Mesothelial cell of epicardium (in vitro differentiated cells): ENCODE measurements around the gene TBC1D5. TPM values are rescaled to one million over a fixed set of nuclear protein-coding genes. Genes with fewer than 3 reads are reported as not detected.
A peak's percentile ranks its signal among the peaks of the same experiment; 100 is the strongest.

Source experiments
- DNase-seq, 2 experiments: peaks; one replicate each; pipeline ENCODE4 v3.0.0; 2021; ENCODE audit warnings: low spot score in 2 of 2; ENCODE audit not compliant: unreplicated experiment in 2 of 2
- H3K27ac Mint-ChIP-seq: 2 replicates; pipeline ENCODE4 v1.8.0; 2021; ENCODE audit warnings: mixed read lengths
- H3K27me3 Mint-ChIP-seq: 2 replicates; pipeline ENCODE4 v1.8.0; 2021; ENCODE audit warnings: low read depth, mixed read lengths
- H3K36me3 Mint-ChIP-seq: 2 replicates; pipeline ENCODE4 v1.8.0; 2021; ENCODE audit warnings: mixed read lengths
- H3K4me1 Mint-ChIP-seq: 2 replicates; pipeline ENCODE4 v1.8.0; 2021; ENCODE audit warnings: mixed read lengths
- H3K4me3 Mint-ChIP-seq: 2 replicates; pipeline ENCODE4 v1.8.0; 2021; ENCODE audit warnings: mild to moderate bottlenecking, moderate library complexity, mixed read lengths
- H3K9me3 Mint-ChIP-seq: 2 replicates; pipeline ENCODE4 v1.8.0; 2021; ENCODE audit warnings: mixed read lengths
- total RNA-seq: library from RNA; stranded (reverse); gene quantifications from 3 replicates; pipeline ENCODE4 v1.2.1, GENCODE V29; 2021
- TF ChIP-seq, protein P1 (sequence below): fragments of 200-600 bp; sonication (generic); IDR thresholded peaks from one replicate; pipeline ENCODE4 v1.5.0; 2021; ENCODE audit warnings: antibody characterized with exemption; ENCODE audit not compliant: unreplicated experiment

Gene TBC1D5
- total RNA-seq, 1 donor from 2014 or later: 75.3 TPM

DNA sequence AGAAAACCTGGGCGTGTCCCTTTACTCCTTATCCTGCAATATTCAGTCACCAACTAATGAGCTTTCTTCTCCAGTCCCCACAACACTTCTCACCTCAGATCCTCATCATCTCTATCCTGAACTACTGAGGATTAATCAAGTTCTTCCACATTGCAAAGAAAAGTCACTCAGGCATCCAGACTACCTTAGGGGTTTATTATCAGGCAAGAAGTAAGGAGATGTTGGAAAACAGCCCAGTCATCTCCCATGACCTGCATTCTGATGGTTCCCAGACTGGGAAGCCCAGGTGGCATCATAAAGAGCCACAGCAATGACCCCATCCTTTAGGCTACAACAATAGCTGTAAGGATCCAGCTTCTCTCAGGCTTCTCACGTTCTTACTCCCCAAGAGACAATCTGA, 3.5 kb upstream of the TBC1D5 start:
- H3K4me3 Mint-ChIP-seq: no peak overlapping the region
- no peaks in the 10 kb centered on the region for H3K27me3 Mint-ChIP-seq
- no peak overlapping the region for H3K27ac Mint-ChIP-seq
- no peak for DNase-seq
- no peaks in the 10 kb centered on the region for H3K9me3 Mint-ChIP-seq
- TF ChIP-seq, protein P1, sequence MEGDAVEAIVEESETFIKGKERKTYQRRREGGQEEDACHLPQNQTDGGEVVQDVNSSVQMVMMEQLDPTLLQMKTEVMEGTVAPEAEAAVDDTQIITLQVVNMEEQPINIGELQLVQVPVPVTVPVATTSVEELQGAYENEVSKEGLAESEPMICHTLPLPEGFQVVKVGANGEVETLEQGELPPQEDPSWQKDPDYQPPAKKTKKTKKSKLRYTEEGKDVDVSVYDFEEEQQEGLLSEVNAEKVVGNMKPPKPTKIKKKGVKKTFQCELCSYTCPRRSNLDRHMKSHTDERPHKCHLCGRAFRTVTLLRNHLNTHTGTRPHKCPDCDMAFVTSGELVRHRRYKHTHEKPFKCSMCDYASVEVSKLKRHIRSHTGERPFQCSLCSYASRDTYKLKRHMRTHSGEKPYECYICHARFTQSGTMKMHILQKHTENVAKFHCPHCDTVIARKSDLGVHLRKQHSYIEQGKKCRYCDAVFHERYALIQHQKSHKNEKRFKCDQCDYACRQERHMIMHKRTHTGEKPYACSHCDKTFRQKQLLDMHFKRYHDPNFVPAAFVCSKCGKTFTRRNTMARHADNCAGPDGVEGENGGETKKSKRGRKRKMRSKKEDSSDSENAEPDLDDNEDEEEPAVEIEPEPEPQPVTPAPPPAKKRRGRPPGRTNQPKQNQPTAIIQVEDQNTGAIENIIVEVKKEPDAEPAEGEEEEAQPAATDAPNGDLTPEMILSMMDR: no peak
- H3K36me3 Mint-ChIP-seq: no peaks in the 10 kb centered on the region
- H3K4me1 Mint-ChIP-seq: peaks cover 30% of the 10 kb centered on the region

DNA sequence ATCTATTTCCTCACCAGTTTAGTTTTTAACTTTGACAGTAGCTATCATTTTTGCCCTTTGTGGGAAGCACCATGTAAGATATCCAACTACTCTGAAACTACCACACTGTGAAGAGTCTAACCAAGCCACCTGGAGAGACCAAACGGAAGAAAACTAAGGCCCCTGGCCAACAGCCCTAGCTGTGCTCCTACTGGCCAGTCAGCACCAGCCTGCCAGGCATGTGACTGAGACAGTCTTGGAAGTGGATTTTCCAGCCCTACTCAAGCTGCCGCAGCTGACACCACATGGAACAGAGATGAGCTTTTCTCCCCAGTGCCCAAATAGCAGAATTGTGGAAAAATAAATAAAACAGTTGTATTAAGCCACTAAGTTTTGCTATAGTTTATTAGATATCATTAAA, 2.9 kb upstream of the TBC1D5 start:
- TF ChIP-seq, protein P1: no peak
- Mint-ChIP-seq H3K4me1 (peaks cover 36% of the 10 kb centered on the region), H3K27me3 (no peaks in the 10 kb centered on the region), H3K9me3 (no peaks in the 10 kb centered on the region), H3K36me3 (no peaks in the 10 kb centered on the region), H3K4me3 (no peak overlapping the region), H3K27ac (no peak overlapping the region)
- no peak for DNase-seq

DNA sequence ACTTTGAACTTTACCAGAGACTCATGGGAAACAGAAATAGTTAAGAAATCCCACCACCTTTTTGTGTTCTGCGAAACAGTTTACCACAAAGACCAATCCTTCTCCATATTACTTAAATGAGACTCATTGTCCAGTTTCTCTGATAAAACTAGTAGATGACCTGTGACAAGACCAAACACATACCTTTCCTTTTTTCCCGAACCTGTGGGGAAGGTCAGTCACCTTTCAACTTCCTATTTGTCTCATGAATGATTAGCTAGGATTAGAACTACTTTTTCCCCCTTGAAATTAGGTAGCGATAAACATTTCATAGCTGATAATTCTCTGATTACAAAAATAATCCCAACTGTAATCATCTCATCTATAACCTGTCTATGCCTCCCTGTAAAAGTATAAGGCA, 2.3 kb upstream of the TBC1D5 start:
- TF ChIP-seq, protein P1: no peak
- H3K36me3 Mint-ChIP-seq: no peaks in the 10 kb centered on the region
- no peak for DNase-seq
- no peaks in the 10 kb centered on the region for H3K9me3 Mint-ChIP-seq
- no peaks in the 10 kb centered on the region for H3K27me3 Mint-ChIP-seq
- H3K27ac Mint-ChIP-seq: no peak overlapping the region
- H3K4me1 Mint-ChIP-seq: peaks cover 36% of the 10 kb centered on the region
- H3K4me3 Mint-ChIP-seq: no peak overlapping the region

DNA sequence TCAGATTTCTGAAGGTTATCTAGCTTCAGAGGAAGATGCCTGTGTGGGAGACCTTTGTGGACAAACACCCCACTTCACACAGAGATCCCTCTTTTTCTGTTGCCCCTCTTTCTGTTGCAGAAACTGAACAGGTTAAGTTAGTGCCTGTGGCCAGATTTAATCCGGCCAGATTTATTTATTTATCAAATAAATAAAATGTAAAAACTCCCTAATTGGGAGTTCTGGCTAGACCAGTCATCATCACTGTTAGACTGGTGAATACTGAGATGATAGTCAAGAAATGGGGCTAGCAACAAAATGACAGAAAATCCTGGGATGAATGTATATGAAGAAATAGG, 1.2 kb upstream of the TBC1D5 start:
- H3K36me3 Mint-ChIP-seq: no peaks in the 10 kb centered on the region
- H3K9me3 Mint-ChIP-seq: no peaks in the 10 kb centered on the region
- TF ChIP-seq, protein P1: no peak
- peaks cover 43% of the 10 kb centered on the region for H3K4me1 Mint-ChIP-seq
- H3K27ac Mint-ChIP-seq: peak overlapping the region; percentile 96
- DNase-seq: no peak
- H3K4me3 Mint-ChIP-seq: peak overlapping the region; percentile 86
- no peaks in the 10 kb centered on the region for H3K27me3 Mint-ChIP-seq

DNA sequence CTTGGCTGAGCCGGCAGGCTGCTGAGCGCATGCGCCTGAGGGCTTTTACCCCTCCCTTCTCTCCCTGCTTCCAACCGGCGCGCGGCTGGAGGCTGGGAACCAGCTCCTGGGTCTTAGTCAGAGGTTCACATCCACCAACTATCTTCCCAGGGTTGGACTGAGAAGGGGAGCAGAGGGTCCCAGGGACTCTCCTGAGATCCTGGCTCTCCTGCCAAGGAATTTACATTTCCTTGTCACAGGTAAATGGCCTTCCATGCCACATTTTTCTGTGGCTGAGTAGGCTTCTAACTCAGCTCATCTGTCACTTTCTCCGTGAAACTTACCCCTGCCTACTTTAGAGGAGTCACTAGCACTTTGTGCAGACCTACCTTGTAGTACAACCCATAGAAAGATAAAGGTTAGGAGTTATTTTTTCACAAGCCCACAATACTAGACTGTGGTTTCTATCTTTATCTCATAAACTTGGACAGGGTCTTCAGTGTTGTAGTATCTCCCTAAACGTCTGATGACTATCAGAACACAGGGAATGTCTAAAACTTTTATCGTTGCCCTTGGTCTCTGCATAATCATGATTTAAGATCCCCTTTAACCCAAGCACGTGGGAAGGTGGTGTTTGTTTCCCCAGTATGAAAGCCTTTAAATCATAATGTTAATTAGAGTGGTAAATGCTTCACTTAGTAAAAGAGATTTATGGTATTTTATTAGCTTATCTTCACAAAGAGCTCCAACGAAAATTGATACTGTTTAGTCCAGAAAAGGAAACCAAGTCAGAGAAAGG, 638 bp upstream of the TBC1D5 start:
- Mint-ChIP-seq H3K36me3 (no peaks in the 10 kb centered on the region), H3K27me3 (no peaks in the 10 kb centered on the region), H3K27ac (peak overlapping the region; percentile 96), H3K4me3 (peak overlapping the region; percentile 86), H3K4me1 (peaks cover 45% of the 10 kb centered on the region), H3K9me3 (no peaks in the 10 kb centered on the region)
- no peak for DNase-seq
- TF ChIP-seq, protein P1: no peak
